Measurements from ENCODE around the gene MIOS.
A peak's percentile ranks its signal among the peaks of the same experiment; 100 is the strongest.

MIOS gene

GRCh38 chr7:7566651-7567611, at the start of gene MIOS:
MIOS (plus strand) TSS chr7:7566884; CDS start chr7:7572476, 5,592 bp downstream.
- DNase-seq: no peak

GRCh38 chr7:7517754-7518153, 48.9 kb upstream of the MIOS start:
- no peak for DNase-seq

GRCh38 chr7:7519056-7519455, 47.6 kb upstream of the MIOS start:
- no peak for DNase-seq

GRCh38 chr7:7519528-7519927, 47.2 kb upstream of the MIOS start:
- DNase-seq: no peak

GRCh38 chr7:7521259-7521658, 45.4 kb upstream of the MIOS start:
- no peak for DNase-seq

GRCh38 chr7:7522421-7522820, 44.3 kb upstream of the MIOS start:
- no peak for DNase-seq

- no peak for DNase-seq
These were observed 42.6 kb upstream of the MIOS start for GRCh38 chr7:7524121-7524520.

- no peak for DNase-seq
These were observed 40.7 kb upstream of the MIOS start for GRCh38 chr7:7526006-7526405.

- DNase-seq: no peak
These were observed 39.6 kb upstream of the MIOS start for GRCh38 chr7:7527047-7527446.

- DNase-seq: peak; percentile 59
These were observed 37.4 kb upstream of the MIOS start for GRCh38 chr7:7529328-7529727.

GRCh38 chr7:7533831-7534430, 32.8 kb upstream of the MIOS start:
- no peak for DNase-seq

GRCh38 chr7:7535691-7536090, 31.0 kb upstream of the MIOS start, which contains the start of gene COL28A1:
COL28A1 (minus strand) TSS chr7:7535873; CDS start chr7:7532875, 2,998 bp downstream.
- DNase-seq: no peak

GRCh38 chr7:7536396-7537019, 30.2 kb upstream of the MIOS start:
- no peak for DNase-seq

GRCh38 chr7:7537711-7538110, 29.0 kb upstream of the MIOS start:
- DNase-seq: no peak

GRCh38 chr7:7539152-7539551, 27.5 kb upstream of the MIOS start:
- DNase-seq: no peak

- no peak for DNase-seq
These were observed 27.0 kb upstream of the MIOS start for GRCh38 chr7:7539711-7540110.

GRCh38 chr7:7542251-7542835, 24.3 kb upstream of the MIOS start:
- no peak for DNase-seq

GRCh38 chr7:7548407-7548806, 18.3 kb upstream of the MIOS start:
- no peak for DNase-seq

GRCh38 chr7:7550663-7551062, 16.0 kb upstream of the MIOS start:
- DNase-seq: no peak

- no peak for DNase-seq
These were observed 14.5 kb upstream of the MIOS start for GRCh38 chr7:7552199-7552598.

- no peak for DNase-seq
These were observed 13.3 kb upstream of the MIOS start for GRCh38 chr7:7553386-7553785.

- peak; percentile 34 for DNase-seq
These were observed 12.7 kb upstream of the MIOS start for GRCh38 chr7:7554021-7554432.

All from NCI-H2081 treated with DMSO at 0.1 percent for 48 hours (cell line).